NCI-H2196 (cell line): Measurements from ENCODE around the gene S100A6.

Source experiments
- DNase-seq: peaks from one replicate; lab custom pipeline; 2025; ENCODE audit not compliant: unreplicated experiment; lab: John Stamatoyannopoulos, UW

Gene S100A6

DNA sequence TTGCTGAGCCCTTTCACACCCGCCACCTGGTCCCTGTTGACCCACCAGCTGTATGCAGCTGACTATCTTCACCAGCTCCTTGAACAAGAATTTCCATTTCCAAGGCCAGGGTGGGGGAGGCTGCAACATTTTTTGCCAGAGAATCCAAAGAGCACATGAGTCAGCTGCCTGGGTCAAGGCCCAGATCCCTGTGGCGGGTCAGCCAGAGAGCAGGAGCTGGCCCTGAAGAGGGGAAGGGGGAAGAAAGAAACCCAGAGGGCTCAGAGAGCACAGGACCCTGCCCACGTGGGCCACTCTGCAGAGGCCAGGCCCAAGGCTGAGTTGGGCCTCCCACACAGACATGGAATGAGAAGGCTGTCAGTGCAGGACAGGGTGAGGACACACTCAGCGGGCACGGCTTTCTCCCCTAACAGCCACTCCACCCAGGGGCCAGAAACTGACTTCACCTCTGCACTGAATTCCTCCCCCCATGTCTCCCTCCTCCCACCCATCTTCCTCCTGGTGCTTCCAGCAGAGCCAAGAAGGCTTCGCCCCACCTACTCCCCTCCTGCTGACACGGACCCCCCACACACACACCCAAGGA is 28.9 kb downstream of the S100A6 start:
- DNase-seq: peak; percentile 19

DNA sequence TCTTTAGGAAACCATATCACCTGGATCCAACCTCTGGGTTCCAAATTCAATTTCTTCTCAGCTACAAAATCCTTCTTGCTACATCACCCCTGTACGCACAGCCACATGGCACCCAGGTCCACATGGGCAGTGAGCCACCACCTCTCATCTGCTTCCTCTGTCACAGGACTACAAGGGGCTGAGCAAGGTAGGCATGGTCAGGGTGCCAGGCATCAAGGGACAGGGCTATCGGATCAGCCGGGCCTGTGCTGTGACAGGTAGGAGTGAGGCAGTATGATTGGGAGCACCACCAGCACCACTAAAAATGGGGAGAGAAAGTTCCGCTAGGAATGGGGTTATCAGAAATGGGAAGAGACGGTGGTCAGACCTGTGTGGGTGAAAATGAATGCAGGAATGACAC is 29.4 kb downstream of the S100A6 start:
- no peak for DNase-seq

DNA sequence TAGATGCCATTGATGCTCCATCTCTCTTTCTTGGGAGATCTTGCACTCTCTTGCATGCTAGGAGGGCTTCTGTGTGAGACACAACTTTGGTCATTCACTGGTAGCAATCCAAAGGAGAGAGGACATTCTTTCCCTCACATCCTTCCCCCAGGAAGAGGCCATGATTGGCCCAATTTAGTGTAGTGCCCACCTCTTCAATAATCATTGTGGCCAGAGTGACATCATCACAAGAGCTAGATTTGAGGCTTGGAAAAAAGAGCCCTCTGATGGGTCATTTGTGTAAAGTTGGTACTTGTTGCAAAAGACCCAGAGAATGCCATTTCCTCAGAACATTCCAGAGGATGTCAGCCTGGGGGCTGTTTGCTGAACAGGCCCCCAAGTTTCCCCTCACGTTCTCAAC is 30.2 kb downstream of the S100A6 start:
- DNase-seq: no peak

DNA sequence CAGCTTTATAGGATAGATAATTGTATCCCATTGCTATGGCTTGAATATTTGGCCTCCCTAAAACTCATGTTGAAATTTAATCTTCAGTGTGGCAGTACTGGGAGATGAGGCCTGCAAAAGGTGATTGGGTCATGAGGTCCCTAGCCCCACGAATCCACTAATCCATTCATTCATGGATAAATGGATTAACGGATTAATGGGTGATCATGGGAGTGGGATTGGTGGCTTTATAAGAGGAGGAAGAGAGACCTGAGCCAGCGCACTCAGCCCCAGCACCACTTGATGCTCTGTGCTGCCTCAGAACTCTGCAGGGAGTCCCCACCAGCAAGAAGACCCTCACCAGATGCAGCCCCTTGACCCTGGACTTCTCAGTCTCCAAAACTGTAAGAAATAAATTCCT is 32.0 kb downstream of the S100A6 start:
- DNase-seq: no peak

DNA sequence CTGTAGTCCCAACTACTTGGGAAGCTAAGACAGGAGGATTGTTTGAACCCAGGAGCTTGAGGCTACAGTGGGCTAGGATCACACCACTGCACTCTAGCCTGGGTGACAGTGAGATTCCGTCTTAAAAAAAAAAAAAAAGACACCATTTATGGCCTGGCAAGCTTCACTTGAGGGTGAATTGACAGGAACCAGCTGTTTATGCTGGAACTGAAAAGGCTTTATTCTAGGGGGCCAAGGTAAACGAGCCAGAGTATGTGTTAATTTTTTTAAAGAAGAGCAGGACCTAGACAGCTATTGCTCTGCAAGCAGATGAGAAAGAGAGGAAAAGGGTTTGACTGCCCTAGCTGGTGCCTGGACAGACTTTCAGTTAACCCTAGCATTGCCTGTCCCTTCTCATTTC is 37.0 kb downstream of the S100A6 start:
- DNase-seq: no peak

DNA sequence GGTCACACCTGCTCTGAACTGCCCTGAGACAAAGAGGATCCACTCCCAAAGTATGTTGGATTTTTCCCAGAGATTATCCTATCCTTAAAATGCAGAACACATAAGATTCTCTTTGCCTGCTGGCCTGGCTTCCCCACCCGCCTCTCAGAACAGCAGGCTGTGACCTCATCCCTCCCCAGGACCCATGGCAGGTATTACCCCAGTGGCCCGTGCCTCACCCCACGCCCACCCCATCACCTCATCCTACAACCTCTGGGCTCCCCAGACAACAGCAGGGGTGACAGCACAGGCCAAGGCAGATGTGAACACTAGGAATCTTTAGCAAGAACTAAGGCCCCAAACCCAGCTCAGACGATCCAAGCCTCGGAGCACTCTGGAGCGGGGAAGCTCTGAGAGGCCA is 40.3 kb downstream of the S100A6 start:
- no peak for DNase-seq

DNA sequence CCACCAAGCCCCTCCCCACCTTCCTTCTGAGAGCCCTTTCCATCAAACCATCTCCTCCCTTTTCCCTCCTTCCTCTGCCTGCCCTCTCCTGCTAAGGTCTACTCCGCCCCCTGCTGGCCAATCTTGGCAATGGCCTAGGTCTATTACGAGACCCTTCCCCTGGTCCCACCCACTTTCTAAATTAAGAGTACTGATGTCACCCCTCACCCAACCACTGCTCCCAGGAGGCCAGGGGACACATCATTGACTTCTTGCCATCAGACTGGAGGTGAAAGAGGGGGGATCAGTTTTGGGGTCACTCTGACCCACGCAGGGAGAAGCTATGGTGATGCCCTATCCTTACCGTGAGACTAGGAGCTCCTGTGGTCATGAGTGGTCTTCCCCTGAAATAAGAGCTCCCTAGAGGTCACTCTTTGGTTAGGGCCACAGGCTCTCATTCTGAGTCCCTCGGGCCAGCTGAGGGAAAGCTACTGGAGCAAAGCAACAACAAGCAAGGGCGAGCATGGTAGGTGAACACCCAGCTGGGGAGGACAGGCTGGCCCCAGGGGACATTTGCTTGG is 40.7 kb downstream of the S100A6 start:
- peak; percentile 79 for DNase-seq

DNA sequence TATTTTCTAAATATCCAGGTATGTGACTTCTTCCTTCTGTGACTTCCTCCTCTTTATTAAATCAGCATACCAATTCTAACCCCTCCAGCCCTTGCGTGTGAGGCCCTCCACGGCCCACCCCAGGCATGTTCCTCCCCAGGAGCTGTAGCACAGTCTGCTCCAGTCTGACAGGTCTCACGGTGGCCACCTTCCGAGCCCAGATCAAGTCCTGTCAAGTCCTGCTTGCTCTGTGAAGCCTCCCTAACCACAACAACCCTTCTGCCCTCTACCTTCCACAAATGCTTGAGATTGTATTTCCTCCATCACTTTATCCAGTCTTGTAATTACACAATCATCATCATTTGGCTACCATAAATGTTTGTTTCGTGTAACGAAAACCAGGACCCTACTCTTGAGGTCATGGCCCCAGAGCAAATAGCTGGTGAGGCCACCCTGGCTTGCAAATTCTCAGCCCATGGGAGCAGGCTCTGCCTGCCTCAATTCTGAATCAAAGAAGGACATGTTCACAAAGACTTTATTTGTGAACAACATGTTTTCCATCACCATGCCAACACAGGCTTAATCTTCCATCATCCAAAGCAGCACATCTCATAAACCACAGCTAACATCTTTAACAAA is 42.3 kb downstream of the S100A6 start:
- DNase-seq: peak; percentile 34

DNA sequence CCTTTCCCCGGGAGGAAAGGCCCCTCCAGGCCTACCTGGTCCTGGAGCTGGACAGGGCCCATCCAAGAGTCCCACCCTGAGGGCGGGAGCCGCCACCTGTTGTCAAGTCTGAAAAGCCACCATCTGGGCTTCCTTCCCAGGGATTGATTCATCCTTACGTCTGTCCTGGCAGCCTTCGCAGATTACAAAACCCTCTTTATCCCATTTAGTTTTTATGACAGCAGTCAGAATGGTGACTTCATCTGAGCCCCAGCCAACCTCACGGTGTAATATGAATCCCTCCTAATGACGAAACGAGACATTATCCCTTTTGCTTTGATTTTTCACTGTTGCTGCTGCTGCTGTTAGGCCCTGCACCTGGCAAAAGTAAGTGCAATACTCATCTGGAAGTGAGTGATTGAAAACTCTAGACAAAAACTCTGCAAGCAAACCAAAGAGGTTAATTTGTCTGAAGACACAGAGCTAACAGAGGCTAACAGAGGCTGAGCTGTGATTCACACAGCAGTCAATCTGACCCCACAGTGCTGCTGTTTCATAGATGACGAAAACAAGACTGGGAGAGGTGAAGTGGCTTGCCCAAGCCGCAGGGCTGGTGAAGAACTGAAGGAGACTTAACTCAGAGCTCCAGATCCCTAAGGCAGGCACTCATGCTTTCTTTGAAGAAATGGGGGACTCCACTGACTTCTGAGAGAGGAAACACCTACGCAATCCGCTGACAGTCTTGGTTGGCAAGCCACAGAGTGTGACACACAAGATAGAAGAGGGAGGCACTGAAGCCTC is 45.3 kb downstream of the S100A6 start:
- DNase-seq: peak; percentile 92

DNA sequence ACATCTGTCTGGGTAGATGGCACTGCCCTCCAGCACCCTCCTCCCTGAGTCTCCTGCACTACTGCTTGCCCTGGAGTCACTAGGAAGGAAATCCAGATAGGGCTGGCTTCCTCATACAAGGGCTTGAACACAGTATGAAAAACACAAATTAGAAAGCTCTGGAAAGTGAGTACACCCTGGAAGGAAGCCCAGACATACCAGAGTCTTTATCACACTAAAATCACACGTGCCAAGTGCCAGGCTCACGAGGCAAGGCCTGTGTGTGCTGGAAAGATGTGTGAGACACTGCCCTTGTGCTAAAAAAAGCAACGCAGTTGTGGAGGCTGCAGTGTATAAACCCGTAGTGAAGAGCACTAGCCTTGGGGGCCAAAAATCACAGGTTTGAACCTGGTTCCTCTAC is 47.1 kb downstream of the S100A6 start:
- no peak for DNase-seq

DNA sequence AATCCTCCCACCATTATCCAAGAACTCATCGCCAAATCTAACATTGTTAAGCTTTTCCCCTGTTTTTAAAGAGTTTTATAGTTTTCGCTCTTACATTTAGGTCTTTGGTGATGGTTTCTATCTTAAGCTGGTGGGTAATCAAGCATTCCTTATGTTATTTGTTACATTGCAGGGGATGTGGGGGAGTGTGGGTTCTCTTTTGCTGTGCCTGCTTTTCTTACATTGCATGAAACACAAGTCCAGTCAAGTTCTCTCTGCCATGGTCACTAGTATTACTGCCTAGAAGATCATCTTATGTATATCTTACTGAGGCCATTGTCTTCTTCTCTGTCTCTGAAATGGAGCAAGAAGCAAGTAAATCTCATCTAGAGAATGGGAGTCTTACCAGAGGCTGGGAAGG is 48.1 kb downstream of the S100A6 start:
- no peak for DNase-seq

DNA sequence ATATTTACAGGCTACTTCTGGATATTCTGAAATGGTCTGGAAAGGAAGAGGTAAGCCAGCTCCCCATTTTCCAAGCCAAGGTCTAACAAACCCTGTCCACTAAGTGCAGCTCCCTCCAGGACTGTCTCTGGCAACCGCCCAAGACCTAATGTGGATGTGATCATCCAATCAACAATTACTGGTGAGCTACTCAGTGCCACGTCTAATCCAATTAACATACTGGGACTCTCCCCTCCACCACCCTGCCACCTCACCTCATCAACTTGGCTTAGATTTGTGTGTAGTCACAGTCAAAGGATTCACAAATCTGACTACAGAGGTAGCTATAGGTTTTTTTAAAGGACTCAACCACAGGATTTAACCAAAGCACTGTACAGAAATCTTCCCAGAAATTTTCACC is 49.9 kb downstream of the S100A6 start:
- DNase-seq: peak; percentile 84
